Osteocyte (in vitro differentiated cells): ENCODE measurements around the gene SCOC. TPM values are rescaled to one million over a fixed set of nuclear protein-coding genes. Genes with fewer than 3 reads are reported as not detected.

Source experiments
- DNase-seq: peaks from one replicate; pipeline ENCODE4 v3.0.0; 2021; ENCODE audit warnings: mixed read lengths; ENCODE audit not compliant: unreplicated experiment; ENCODE audit errors: extremely low spot score
- H3K27ac Mint-ChIP-seq: one replicate; pipeline ENCODE4 v1.8.0; 2021; ENCODE audit warnings: mild to moderate bottlenecking, mixed read lengths; ENCODE audit not compliant: unreplicated experiment
- H3K27me3 Mint-ChIP-seq: one replicate; pipeline ENCODE4 v1.8.0; 2021; ENCODE audit warnings: mixed read lengths; ENCODE audit not compliant: unreplicated experiment
- H3K36me3 Mint-ChIP-seq: one replicate; pipeline ENCODE4 v1.8.0; 2021; ENCODE audit warnings: mixed read lengths; ENCODE audit not compliant: unreplicated experiment
- H3K4me1 Mint-ChIP-seq: one replicate; pipeline ENCODE4 v1.8.0; 2021; ENCODE audit warnings: mixed read lengths; ENCODE audit not compliant: unreplicated experiment
- H3K4me3 Mint-ChIP-seq: one replicate; pipeline ENCODE4 v1.8.0; 2021; ENCODE audit warnings: mild to moderate bottlenecking, moderate library complexity, mixed read lengths; ENCODE audit not compliant: unreplicated experiment
- H3K9me3 Mint-ChIP-seq: one replicate; pipeline ENCODE4 v1.8.0; 2021; ENCODE audit warnings: mixed read lengths; ENCODE audit not compliant: unreplicated experiment
- CTCF ChIP-seq: fragments of 200-600 bp; sonication (generic); IDR thresholded peaks from 2 replicates; pipeline ENCODE4 v1.5.0; 2021; ENCODE audit warnings: antibody characterized with exemption, mild to moderate bottlenecking, moderate library complexity
- total RNA-seq: library from RNA; stranded (reverse); gene quantifications from 2 replicates; pipeline ENCODE4 v1.2.1, GENCODE V29; 2021

The SCOC gene
- total RNA-seq, 1 donor from 2014 or later, result 43.6 TPM

GRCh38 chr4:140358281-140358680 is 15.2 kb upstream of the SCOC start:
- peaks cover 34% of the 10 kb centered on the region for H3K27me3 Mint-ChIP-seq
- H3K36me3 Mint-ChIP-seq, result no peaks in the 10 kb centered on the region
- no peak for TF ChIP-seq CTCF
- H3K27ac Mint-ChIP-seq, result no peak overlapping the region
- no peak overlapping the region for H3K4me3 Mint-ChIP-seq
- H3K9me3 Mint-ChIP-seq, result no peaks in the 10 kb centered on the region
- DNase-seq, result no peak
- no peaks in the 10 kb centered on the region for H3K4me1 Mint-ChIP-seq

- H3K9me3 Mint-ChIP-seq, result no peaks in the 10 kb centered on the region
- DNase-seq, result no peak
- H3K4me3 Mint-ChIP-seq, result no peak overlapping the region
Observed at GRCh38 chr4:140359562-140360427, 13.7 kb upstream of the SCOC start.

GRCh38 chr4:140361099-140361498 is 12.3 kb upstream of the SCOC start:
- H3K36me3 Mint-ChIP-seq, result no peaks in the 10 kb centered on the region
- H3K4me3 Mint-ChIP-seq, result no peak overlapping the region
- no peaks in the 10 kb centered on the region for H3K9me3 Mint-ChIP-seq
- no peaks in the 10 kb centered on the region for H3K4me1 Mint-ChIP-seq
- H3K27me3 Mint-ChIP-seq, result peaks cover 40% of the 10 kb centered on the region
- H3K27ac Mint-ChIP-seq, result no peak overlapping the region
- DNase-seq, result no peak
- TF ChIP-seq CTCF, result no peak

More at GRCh38 chr4:140359562-140360427, 13.7 kb upstream of the SCOC start:
- Mint-ChIP-seq H3K36me3 (no peaks in the 10 kb centered on the region), H3K27ac (no peak overlapping the region), H3K27me3 (peaks cover 41% of the 10 kb centered on the region), H3K4me1 (no peaks in the 10 kb centered on the region)
- peak; percentile 81 for TF ChIP-seq CTCF

GRCh38 chr4:140363051-140363450 is 10.4 kb upstream of the SCOC start:
- H3K27ac Mint-ChIP-seq, result no peak overlapping the region

More at GRCh38 chr4:140363051-140363450, 10.4 kb upstream of the SCOC start:
- no peak for DNase-seq
- Mint-ChIP-seq H3K36me3 (no peaks in the 10 kb centered on the region), H3K27me3 (peaks cover 27% of the 10 kb centered on the region), H3K4me1 (no peaks in the 10 kb centered on the region), H3K4me3 (no peak overlapping the region), H3K9me3 (no peaks in the 10 kb centered on the region)
- no peak for TF ChIP-seq CTCF
